ENCODE results near the gene ADAMTS7.
"Not testable (repeated sequence)": the region's sequence is repeated elsewhere in the genome, so short reads cannot be mapped to it uniquely, and the experiment has no call there.

The ADAMTS7 gene

GRCh38 chr15:78781381-78781780 is 29.9 kb downstream of the ADAMTS7 start:
- DNase-seq = not testable (repeated sequence)

- DNase-seq = not testable (repeated sequence)
Measured at GRCh38 chr15:78779975-78780374, 31.3 kb downstream of the ADAMTS7 start.

- DNase-seq = not testable (repeated sequence)
Measured at GRCh38 chr15:78779176-78779785, 32.0 kb downstream of the ADAMTS7 start.

- DNase-seq = no peak
Measured at GRCh38 chr15:78778422-78778821, 32.8 kb downstream of the ADAMTS7 start.

GRCh38 chr15:78777953-78778345 is 33.3 kb downstream of the ADAMTS7 start:
- not testable (repeated sequence) for DNase-seq

- not testable (repeated sequence) for DNase-seq
Measured at GRCh38 chr15:78777290-78777952, 33.8 kb downstream of the ADAMTS7 start.

GRCh38 chr15:78776046-78776925 is 35.0 kb downstream of the ADAMTS7 start:
- not testable (repeated sequence) for DNase-seq

- DNase-seq = no peak
Measured at GRCh38 chr15:78775472-78775871, 35.8 kb downstream of the ADAMTS7 start.

- not testable (repeated sequence) for DNase-seq
Measured at GRCh38 chr15:78774451-78774990, 36.7 kb downstream of the ADAMTS7 start.

- DNase-seq = not testable (repeated sequence)
Measured at GRCh38 chr15:78773765-78774450, 37.4 kb downstream of the ADAMTS7 start.

- no peak for DNase-seq
Measured at GRCh38 chr15:78772738-78773137, 38.5 kb downstream of the ADAMTS7 start.

GRCh38 chr15:78771436-78772000 is 39.7 kb downstream of the ADAMTS7 start:
- DNase-seq = not testable (repeated sequence)

GRCh38 chr15:78771020-78771419 is 40.2 kb downstream of the ADAMTS7 start:
- DNase-seq = not testable (repeated sequence)

GRCh38 chr15:78769473-78770225 is 41.6 kb downstream of the ADAMTS7 start:
- DNase-seq = not testable (repeated sequence)

- DNase-seq = no peak
Measured at GRCh38 chr15:78768531-78769408, 42.5 kb downstream of the ADAMTS7 start.

- DNase-seq = no peak
Measured at GRCh38 chr15:78768096-78768495, 43.2 kb downstream of the ADAMTS7 start.

GRCh38 chr15:78767331-78767951 is 43.8 kb downstream of the ADAMTS7 start:
- DNase-seq = no peak

GRCh38 chr15:78766641-78767071 is 44.6 kb downstream of the ADAMTS7 start:
- not testable (repeated sequence) for DNase-seq

GRCh38 chr15:78766041-78766440 is 45.2 kb downstream of the ADAMTS7 start:
- DNase-seq = no peak

Measured in CD4-positive, alpha-beta T cell treated with Interleukin-6 for 4 hours (primary cell).